ENCODE results near the gene OGFOD3.
"Not testable (repeated sequence)": the region's sequence is repeated elsewhere in the genome, so short reads cannot be mapped to it uniquely, and the experiment has no call there.

OGFOD3 gene

GRCh38 chr17:82415786-82416185 is 2.6 kb downstream of the OGFOD3 start:
- peaks cover 6% of the 10 kb centered on the region for H3K4me1 ChIP-seq (ENCODE audit: control insufficient read depth, insufficient read depth, low read length, poor library complexity, severe bottlenecking)
- no peaks in the 10 kb centered on the region for H3K27me3 ChIP-seq (replicated peaks; ENCODE audit: control insufficient read depth, insufficient read depth, low read length, poor library complexity, severe bottlenecking)
- H3K27ac ChIP-seq (ENCODE audit: insufficient read depth, low read length, poor library complexity, severe bottlenecking), result no peak overlapping the region
- H3K9me3 ChIP-seq (ENCODE audit: control insufficient read depth, low read length), result no peaks in the 10 kb centered on the region
- H3K4me3 ChIP-seq (ENCODE audit: insufficient read depth, low read depth, low read length, poor library complexity, severe bottlenecking), result no peak overlapping the region
- peaks cover 5% of the 10 kb centered on the region for H3K36me3 ChIP-seq (ENCODE audit: control insufficient read depth, insufficient read depth, low read length)
- DNase-seq, result no peak

- Histone ChIP-seq H3K36me3 (ENCODE audit: control insufficient read depth, insufficient read depth, low read length) (peaks cover 3% of the 10 kb centered on the region), H3K4me3 (ENCODE audit: insufficient read depth, low read depth, low read length, poor library complexity, severe bottlenecking) (no peak overlapping the region), H3K9me3 (ENCODE audit: control insufficient read depth, low read length) (no peaks in the 10 kb centered on the region), H3K27ac (ENCODE audit: insufficient read depth, low read length, poor library complexity, severe bottlenecking) (no peak overlapping the region), H3K27me3 (replicated peaks; ENCODE audit: control insufficient read depth, insufficient read depth, low read length, poor library complexity, severe bottlenecking) (no peaks in the 10 kb centered on the region), H3K4me1 (ENCODE audit: control insufficient read depth, insufficient read depth, low read length, poor library complexity, severe bottlenecking) (peaks cover 6% of the 10 kb centered on the region)
- DNase-seq, result no peak
Measured at GRCh38 chr17:82415336-82415735, 3.0 kb downstream of the OGFOD3 start.

- Histone ChIP-seq H3K36me3 (ENCODE audit: control insufficient read depth, insufficient read depth, low read length) (peaks cover 3% of the 10 kb centered on the region), H3K27ac (ENCODE audit: insufficient read depth, low read length, poor library complexity, severe bottlenecking) (no peak overlapping the region), H3K4me1 (ENCODE audit: control insufficient read depth, insufficient read depth, low read length, poor library complexity, severe bottlenecking) (peaks cover 6% of the 10 kb centered on the region), H3K27me3 (replicated peaks; ENCODE audit: control insufficient read depth, insufficient read depth, low read length, poor library complexity, severe bottlenecking) (no peaks in the 10 kb centered on the region), H3K9me3 (ENCODE audit: control insufficient read depth, low read length) (no peaks in the 10 kb centered on the region), H3K4me3 (ENCODE audit: insufficient read depth, low read depth, low read length, poor library complexity, severe bottlenecking) (no peak overlapping the region)
- peak; percentile 27 to 45 (median 41) for DNase-seq
Measured at GRCh38 chr17:82414548-82415281, 3.7 kb downstream of the OGFOD3 start.

DNA sequence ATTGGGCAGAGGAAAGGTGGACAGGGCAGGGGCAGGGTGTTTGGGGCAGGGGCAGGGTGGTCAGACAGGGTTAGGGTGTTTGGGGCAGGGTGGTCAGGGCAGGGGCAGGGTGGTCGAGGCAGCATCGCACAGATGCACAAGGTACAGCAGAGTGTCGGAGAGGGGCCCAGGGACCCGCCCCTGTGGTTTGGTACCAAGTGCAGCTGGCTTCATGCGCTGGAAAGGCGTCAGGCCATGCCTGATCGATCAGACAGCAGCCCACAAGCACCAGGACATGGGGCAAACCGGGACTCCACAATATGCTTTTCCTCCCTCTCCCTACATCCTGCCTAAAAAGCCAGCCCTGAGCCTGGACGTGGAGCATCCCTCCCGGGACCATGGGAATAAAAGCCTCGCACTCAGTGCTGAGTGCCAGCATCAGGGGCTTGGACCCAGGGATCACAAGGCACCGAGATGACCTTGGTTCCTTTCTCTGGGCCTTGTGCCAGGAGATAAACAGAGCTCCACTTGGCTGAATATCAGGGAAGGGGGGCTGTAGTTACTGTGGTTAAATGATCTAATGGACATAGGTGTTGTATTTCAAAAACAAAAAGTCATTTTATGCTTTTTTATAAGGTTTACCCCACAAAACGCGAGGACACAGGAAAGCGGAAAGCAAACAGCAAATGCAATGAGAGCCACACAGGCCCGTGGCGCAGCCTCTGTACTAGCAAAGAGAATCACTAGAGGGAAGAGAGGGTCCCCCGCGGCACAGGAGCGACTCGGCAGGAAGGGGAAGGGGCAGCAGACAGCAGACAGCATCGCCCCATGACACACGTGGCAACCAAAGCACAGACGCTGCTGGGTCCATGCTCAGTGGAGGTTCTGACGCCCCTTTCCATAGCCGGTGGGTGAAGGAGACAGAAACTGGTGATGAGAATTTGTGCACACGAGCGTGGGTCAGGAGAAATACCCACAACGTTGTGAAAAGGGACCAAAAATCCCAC is 5.6 kb downstream of the OGFOD3 start:
- DNase-seq, result no peak

GRCh38 chr17:82412081-82412480 is 6.3 kb downstream of the OGFOD3 start:
- not testable (repeated sequence) for H3K9me3 ChIP-seq (ENCODE audit: control insufficient read depth, low read length); H3K36me3 ChIP-seq (ENCODE audit: control insufficient read depth, insufficient read depth, low read length); H3K27me3 ChIP-seq (replicated peaks; ENCODE audit: control insufficient read depth, insufficient read depth, low read length, poor library complexity, severe bottlenecking); DNase-seq; H3K4me3 ChIP-seq (ENCODE audit: insufficient read depth, low read depth, low read length, poor library complexity, severe bottlenecking); H3K27ac ChIP-seq (ENCODE audit: insufficient read depth, low read length, poor library complexity, severe bottlenecking); H3K4me1 ChIP-seq (ENCODE audit: control insufficient read depth, insufficient read depth, low read length, poor library complexity, severe bottlenecking)

More for the DNA sequence above, 5.6 kb downstream of the OGFOD3 start:
- Histone ChIP-seq H3K9me3 (ENCODE audit: control insufficient read depth, low read length) (no peaks in the 10 kb centered on the region), H3K4me1 (ENCODE audit: control insufficient read depth, insufficient read depth, low read length, poor library complexity, severe bottlenecking) (no peaks in the 10 kb centered on the region), H3K4me3 (ENCODE audit: insufficient read depth, low read depth, low read length, poor library complexity, severe bottlenecking) (no peak overlapping the region), H3K27me3 (replicated peaks; ENCODE audit: control insufficient read depth, insufficient read depth, low read length, poor library complexity, severe bottlenecking) (no peaks in the 10 kb centered on the region), H3K36me3 (ENCODE audit: control insufficient read depth, insufficient read depth, low read length) (peaks cover 3% of the 10 kb centered on the region), H3K27ac (ENCODE audit: insufficient read depth, low read length, poor library complexity, severe bottlenecking) (no peak overlapping the region)

GRCh38 chr17:82411396-82412053 is 6.9 kb downstream of the OGFOD3 start:
- Histone ChIP-seq H3K27ac (ENCODE audit: insufficient read depth, low read length, poor library complexity, severe bottlenecking) (no peak overlapping the region), H3K36me3 (ENCODE audit: control insufficient read depth, insufficient read depth, low read length) (peaks cover 3% of the 10 kb centered on the region), H3K4me1 (ENCODE audit: control insufficient read depth, insufficient read depth, low read length, poor library complexity, severe bottlenecking) (no peaks in the 10 kb centered on the region), H3K27me3 (replicated peaks; ENCODE audit: control insufficient read depth, insufficient read depth, low read length, poor library complexity, severe bottlenecking) (no peaks in the 10 kb centered on the region), H3K4me3 (ENCODE audit: insufficient read depth, low read depth, low read length, poor library complexity, severe bottlenecking) (no peak overlapping the region), H3K9me3 (ENCODE audit: control insufficient read depth, low read length) (no peaks in the 10 kb centered on the region)
- no peak for DNase-seq

GRCh38 chr17:82410014-82410716 is 8.2 kb downstream of the OGFOD3 start:
- H3K4me3 ChIP-seq (ENCODE audit: insufficient read depth, low read depth, low read length, poor library complexity, severe bottlenecking), result no peak overlapping the region
- H3K4me1 ChIP-seq (ENCODE audit: control insufficient read depth, insufficient read depth, low read length, poor library complexity, severe bottlenecking), result no peaks in the 10 kb centered on the region
- no peaks in the 10 kb centered on the region for H3K27me3 ChIP-seq (replicated peaks; ENCODE audit: control insufficient read depth, insufficient read depth, low read length, poor library complexity, severe bottlenecking)
- H3K36me3 ChIP-seq (ENCODE audit: control insufficient read depth, insufficient read depth, low read length), result peaks cover 3% of the 10 kb centered on the region
- H3K9me3 ChIP-seq (ENCODE audit: control insufficient read depth, low read length), result no peaks in the 10 kb centered on the region
- no peak for DNase-seq
- no peak overlapping the region for H3K27ac ChIP-seq (ENCODE audit: insufficient read depth, low read length, poor library complexity, severe bottlenecking)

GRCh38 chr17:82408938-82409318 is 9.5 kb downstream of the OGFOD3 start:
- DNase-seq, result no peak
- Histone ChIP-seq H3K36me3 (ENCODE audit: control insufficient read depth, insufficient read depth, low read length) (peaks cover 3% of the 10 kb centered on the region), H3K4me3 (ENCODE audit: insufficient read depth, low read depth, low read length, poor library complexity, severe bottlenecking) (no peak overlapping the region), H3K9me3 (ENCODE audit: control insufficient read depth, low read length) (no peaks in the 10 kb centered on the region), H3K4me1 (ENCODE audit: control insufficient read depth, insufficient read depth, low read length, poor library complexity, severe bottlenecking) (no peaks in the 10 kb centered on the region), H3K27ac (ENCODE audit: insufficient read depth, low read length, poor library complexity, severe bottlenecking) (no peak overlapping the region), H3K27me3 (replicated peaks; ENCODE audit: control insufficient read depth, insufficient read depth, low read length, poor library complexity, severe bottlenecking) (no peaks in the 10 kb centered on the region)

DNA sequence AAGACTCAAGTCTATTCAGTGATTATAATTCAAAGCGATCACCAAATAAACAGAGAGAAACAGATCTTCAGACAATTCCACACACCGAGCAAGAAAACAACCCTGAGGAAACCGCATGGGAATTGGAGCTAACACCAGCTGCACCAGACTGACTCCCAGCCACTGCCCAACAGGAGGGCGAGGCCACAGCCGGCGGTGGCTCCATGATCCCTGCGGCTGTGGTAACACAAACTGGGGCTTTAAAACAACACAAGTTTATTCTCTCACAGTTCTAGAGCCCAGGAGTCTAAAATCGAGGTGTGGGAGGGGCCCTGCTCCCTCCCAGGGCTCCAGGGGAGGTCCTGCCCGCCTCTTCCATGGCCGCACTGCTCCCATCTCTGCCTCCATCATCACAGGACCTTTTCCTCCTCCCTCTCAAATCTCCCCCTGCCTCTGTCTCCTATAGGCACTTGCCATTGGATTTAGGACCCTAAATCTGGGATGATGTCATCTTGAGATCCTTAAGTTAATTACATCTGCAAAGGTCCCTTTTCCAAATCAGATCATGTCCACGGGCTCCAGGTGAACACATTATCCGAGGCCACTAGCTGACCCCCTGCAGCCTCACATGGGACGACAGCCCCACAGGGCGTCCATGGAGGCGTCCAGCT is 10.0 kb downstream of the OGFOD3 start:
- peaks cover 3% of the 10 kb centered on the region for H3K36me3 ChIP-seq (ENCODE audit: control insufficient read depth, insufficient read depth, low read length)
- no peaks in the 10 kb centered on the region for H3K9me3 ChIP-seq (ENCODE audit: control insufficient read depth, low read length)
- DNase-seq, result no peak
- no peak overlapping the region for H3K4me3 ChIP-seq (ENCODE audit: insufficient read depth, low read depth, low read length, poor library complexity, severe bottlenecking)
- no peak overlapping the region for H3K27ac ChIP-seq (ENCODE audit: insufficient read depth, low read length, poor library complexity, severe bottlenecking)
- H3K4me1 ChIP-seq (ENCODE audit: control insufficient read depth, insufficient read depth, low read length, poor library complexity, severe bottlenecking), result no peaks in the 10 kb centered on the region
- no peaks in the 10 kb centered on the region for H3K27me3 ChIP-seq (replicated peaks; ENCODE audit: control insufficient read depth, insufficient read depth, low read length, poor library complexity, severe bottlenecking)
